Stimulated activated CD8-positive, alpha-beta memory T cell treated with anti-CD3 and anti-CD28 coated beads, Interleukin-4, amount 100 ng/mL, for 24 hours (primary cell): ENCODE results near the gene CCDC106.

Experiments used
- DNase-seq: peaks from one replicate; pipeline ENCODE4 v3.0.0-alpha.2; 2020; ENCODE audit warnings: low read depth

Gene CCDC106

GRCh38 chr19:55669418-55670279, 21.6 kb downstream of the CCDC106 start:
- DNase-seq, result no peak

- no peak for DNase-seq
These were observed 22.5 kb downstream of the CCDC106 start for GRCh38 chr19:55670280-55671053.

- no peak for DNase-seq
These were observed 23.0 kb downstream of the CCDC106 start for GRCh38 chr19:55671054-55671378.

- no peak for DNase-seq
These were observed 24.4 kb downstream of the CCDC106 start for GRCh38 chr19:55672418-55672817.

- DNase-seq, result no peak
These were observed 25.5 kb downstream of the CCDC106 start for GRCh38 chr19:55673465-55673864.

- DNase-seq, result no peak
These were observed 25.9 kb downstream of the CCDC106 start for GRCh38 chr19:55673889-55674288.

- DNase-seq, result no peak
These were observed 26.4 kb downstream of the CCDC106 start for GRCh38 chr19:55674459-55674840.

GRCh38 chr19:55674841-55675660, 27.0 kb downstream of the CCDC106 start, which contains the start of gene EPN1:
EPN1 (plus strand) TSS chr19:55675226; CDS start chr19:55678628, 3,402 bp downstream.
- peak; percentile 97 for DNase-seq

GRCh38 chr19:55675661-55676354, 27.8 kb downstream of the CCDC106 start:
- no peak for DNase-seq

- DNase-seq, result no peak
These were observed 28.4 kb downstream of the CCDC106 start for GRCh38 chr19:55676383-55676782.

- DNase-seq, result no peak
These were observed 29.0 kb downstream of the CCDC106 start for GRCh38 chr19:55676889-55677505.

- no peak for DNase-seq
These were observed 29.6 kb downstream of the CCDC106 start for GRCh38 chr19:55677572-55678028.

GRCh38 chr19:55678121-55678671, 30.2 kb downstream of the CCDC106 start:
- DNase-seq, result no peak

- no peak for DNase-seq
These were observed 31.6 kb downstream of the CCDC106 start for GRCh38 chr19:55679343-55680257.

- no peak for DNase-seq
These were observed 32.5 kb downstream of the CCDC106 start for GRCh38 chr19:55680339-55681130.

GRCh38 chr19:55681131-55682092, 33.4 kb downstream of the CCDC106 start:
- DNase-seq, result no peak

GRCh38 chr19:55683449-55684261, 35.6 kb downstream of the CCDC106 start:
- no peak for DNase-seq
